ENCODE data around the gene FBXO48.

FBXO48 gene

DNA sequence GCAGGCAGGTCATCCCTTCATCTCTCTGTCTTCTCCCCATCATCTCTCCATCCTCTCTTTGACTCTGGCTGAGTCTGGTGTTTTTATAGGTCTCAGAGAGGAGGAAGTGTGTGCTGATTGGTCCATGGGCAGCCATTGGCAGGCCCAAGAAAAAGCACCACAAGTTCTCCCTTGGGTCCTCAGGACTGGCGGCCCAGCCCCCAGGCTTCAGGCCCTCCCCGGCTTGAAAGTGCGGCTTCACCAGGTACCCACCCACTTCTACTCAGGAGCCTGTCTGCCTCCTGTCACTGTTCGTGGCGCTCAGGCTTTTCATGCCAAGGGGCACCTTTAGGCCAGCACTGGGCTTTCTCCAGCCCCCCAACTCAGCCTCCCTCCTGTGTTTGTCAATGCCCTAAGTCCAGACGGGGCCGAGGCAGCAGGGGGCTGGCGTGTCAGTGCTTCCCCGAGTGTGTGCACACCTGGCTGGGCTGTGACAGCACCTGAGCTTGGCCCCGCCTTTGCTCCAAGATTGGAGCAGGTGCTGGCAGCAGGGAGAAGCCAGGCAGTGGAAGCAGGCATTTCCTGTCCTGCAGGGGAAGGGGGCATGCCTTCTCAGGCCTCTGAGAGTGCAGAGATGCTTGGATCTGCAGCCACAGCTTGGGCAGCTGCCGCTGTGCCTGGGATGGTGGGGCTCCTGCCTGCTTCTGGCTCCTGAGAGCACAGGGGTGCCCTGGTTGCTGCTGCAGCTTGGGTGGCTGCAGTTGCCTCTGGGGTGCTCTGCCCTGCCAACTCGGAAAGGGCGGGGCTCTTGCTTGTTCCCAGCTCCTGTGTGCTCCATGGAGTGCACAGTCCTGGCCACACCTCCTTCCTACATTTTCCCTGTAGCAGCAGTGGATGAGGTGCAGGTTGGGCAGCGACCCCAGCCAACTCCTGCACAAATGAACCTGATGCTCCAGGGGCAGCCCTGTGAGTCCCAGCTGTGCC is 34.1 kb downstream of the FBXO48 start:
- no peak for DNase-seq

DNA sequence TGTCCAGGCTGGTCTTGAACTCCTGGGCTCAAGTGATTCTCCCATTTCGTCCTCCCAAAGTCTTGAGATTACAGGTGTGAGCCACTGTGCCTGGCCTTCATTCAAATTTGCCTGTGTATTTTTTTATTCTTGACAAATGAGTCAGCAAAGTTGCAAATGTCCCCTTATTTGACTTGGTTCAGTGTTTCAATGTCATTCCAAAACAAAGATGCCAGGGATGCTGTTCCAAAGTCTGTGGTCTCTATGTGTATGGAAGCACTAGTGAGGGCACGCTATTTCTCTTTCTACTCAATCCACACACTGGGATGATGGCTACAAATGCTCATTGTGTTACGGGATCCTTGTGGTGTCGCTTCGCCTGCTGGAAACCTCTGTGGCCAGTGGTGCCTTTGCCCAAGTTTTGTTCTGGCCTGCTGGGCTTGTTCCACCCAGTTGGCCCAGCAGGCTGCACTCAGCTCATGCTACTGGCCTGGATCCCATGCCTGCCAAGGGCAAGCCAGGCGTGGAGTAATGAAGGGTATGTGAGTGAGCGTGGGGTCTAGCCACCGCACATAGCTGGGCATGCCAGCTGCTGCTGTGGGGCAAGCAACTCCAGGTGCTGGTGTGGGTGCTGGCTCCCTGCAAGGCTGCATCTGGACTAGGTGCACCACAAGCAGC is 35.6 kb downstream of the FBXO48 start:
- DNase-seq: no peak

DNA sequence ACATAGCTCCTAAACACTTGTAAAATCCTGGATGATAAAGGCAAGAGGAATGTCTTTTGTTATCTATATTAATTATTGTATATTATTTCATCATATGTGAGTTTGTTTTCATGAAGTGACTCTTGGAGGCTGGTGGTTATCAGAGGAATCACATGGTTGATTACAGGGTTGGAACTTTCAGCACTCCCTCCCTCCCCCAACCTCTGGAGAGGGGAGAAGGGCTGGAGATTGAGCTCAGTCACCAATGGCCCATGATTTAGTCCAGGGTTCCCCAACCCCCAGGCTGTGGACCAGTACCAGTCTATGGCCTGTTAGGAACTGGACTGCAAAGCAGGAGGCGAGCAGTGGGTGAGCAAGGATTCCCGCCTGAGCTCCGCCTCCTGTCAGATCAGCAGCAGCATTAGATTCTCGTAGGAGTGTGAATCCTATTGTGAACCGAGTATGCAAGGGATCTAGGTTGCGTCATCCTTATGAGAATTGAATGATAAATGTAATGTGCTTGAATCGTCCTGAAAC is 37.7 kb downstream of the FBXO48 start:
- DNase-seq: no peak

DNA sequence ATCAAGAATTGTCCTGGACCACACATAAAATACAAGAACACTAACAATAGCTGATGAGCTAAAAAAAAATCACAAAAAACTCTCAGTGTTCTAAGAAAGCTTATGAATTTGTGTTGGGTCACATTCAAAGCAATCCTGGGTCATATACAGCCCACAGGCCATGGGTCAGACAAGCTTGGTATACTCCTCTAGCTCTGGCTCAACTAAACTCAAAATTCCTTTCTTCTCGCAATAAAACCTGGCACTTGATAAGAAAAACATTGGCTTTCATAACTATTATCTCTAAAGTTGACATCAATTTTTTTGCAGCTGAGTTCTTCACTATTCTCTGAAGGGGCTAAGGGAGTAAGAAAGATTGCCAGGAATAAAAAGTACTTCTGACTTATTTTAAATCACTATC is 38.3 kb downstream of the FBXO48 start:
- no peak for DNase-seq

DNA sequence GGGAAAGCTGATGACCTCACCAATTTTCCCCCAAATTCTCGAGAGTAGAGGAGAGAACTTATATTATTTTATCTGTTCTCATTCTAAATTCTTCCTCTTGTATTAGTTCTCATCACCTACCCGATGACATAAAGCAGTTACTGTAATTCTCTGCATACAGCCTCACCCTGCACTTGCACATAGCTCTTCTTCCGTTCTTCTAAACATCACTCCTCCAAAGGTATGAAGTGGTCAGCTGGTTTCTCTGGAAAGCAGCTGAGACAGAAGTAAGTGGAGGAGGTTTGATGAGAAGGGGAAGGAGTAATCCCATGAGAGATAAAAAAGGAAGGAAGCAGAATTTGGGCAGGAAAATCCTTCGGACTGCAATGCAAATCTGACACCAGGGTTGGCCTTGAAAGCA is 39.0 kb downstream of the FBXO48 start:
- no peak for DNase-seq

DNA sequence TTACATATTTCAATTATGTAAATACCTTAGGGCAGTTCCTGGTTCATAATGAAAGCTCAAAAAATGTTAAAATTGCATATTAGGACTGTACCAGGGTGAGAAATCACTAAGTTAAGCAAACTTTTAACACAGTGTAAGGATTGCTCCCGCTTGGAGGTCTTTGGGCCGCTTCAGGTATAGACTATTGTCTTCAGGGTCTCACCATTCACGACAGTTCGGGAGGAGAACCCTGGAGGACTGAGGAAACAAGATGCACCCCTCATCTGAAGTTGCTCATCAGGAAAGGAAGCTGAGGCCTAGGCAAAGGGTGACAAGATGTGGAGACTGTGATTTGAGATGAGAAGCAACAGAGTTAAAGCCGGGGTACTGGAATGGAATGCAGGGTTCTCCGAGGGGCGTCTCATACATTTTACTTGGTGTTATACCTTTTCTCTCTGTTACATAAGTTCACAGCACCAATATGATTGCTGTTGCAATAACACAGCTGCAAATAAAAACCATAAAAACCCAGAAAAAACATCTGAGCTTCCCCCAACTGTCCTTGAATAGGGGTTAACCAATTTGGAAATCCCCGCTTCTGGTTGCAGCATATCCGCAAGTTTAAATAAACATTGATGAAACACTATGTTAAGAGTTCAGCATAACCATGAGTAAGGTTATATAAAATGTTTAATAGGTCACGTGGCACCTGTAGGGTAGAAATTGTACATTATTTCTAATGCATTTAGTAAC is 40.1 kb downstream of the FBXO48 start:
- no peak for DNase-seq

DNA sequence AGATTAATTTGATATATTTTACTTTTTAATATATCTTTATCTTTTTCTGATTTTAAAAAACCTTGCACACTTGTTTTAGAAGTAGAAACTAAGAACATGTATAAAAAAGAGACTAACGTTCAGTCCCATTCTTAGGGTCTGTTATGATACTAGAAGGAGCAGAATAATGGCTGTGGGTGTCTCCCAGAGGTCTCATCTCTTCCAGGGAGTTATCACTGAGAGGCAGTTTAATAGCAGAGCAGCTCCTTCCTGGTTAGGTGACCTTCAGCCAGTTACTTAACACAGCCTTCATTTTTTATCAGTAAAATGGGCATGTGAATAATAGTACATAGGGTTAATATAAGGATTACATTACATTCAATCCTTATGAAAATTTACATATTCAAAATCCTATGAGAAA is 40.6 kb downstream of the FBXO48 start:
- DNase-seq: no peak

DNA sequence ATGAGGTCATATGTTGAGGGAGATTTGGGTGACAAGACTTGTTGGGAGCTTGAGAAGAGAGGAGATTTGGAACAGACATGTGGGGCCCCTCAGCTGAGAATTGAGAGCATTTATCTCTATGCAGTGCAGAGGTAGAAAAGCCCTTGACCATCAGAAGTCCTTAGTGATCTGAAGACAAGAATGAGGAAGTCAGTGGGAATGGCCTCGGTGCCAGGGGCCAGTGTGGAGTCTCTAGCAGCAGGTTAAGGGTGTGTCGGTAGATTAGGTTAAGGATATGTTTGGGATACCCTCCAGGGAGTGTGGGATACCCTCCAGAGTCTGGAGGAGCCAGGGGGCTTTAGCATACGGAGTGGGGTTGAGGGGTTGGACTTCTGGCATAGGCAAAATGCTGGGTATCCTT is 41.6 kb downstream of the FBXO48 start:
- DNase-seq: no peak

DNA sequence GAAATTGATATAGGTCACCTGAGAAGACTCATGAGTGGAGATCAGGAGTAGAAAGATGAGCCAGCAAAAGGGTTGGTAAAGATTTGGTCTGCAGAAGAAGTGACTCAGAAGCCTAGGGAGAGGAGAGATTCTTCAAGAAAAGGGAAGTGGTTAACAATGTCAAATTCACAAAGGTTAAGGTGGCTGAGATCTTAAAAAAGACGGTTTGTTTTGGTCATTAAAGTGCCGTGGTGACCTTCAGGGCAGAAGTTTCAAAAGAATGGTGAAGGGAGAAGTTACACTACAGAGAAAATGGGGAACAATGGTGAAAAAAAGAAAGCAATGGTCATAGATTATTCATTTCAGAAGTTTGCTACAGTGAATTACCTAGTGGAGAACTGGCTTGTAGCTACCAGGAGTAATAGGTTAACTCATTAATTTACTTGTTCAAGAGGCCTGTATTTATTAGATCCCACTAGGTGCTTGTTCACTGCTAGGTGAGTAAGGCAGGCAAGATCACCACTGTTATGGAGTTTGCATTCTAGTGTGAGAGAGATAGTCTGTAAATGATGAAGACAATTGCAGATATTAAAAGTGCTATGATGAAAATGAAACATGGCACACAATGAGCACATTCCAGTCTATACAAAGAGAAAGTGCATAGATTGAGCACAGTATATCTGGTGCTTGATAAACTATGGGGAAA is 43.0 kb downstream of the FBXO48 start:
- DNase-seq: no peak

DNA sequence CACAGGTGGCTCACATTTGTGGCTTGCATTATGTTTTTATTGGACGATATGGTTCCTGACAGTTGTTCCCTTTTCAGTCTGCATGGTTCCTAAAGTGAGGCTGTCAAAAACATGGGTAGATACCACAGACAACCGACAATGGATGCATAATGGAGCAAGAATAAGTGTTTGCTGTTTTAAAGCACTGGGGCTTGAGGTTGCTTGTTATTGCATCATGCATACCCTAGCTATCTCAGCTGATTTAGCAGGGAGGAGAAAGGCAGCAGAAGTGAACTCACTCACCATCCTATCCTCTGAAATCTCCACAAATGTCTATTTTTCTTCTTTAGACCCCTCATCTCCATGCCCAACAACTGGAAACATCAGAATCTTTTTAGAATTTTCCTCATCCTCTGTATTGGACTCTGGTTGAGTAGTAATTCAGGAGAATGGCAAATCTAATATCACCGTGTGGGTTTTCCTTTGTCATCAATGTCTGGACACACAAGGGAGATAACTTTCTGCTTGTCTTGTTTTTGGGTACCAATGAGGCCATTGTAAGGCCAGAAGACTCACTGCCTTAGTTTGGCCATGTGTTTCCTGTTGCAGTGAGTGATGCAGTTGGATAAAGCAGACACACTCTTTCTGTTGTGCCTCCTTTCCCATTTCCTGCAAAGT is 46.7 kb downstream of the FBXO48 start:
- no peak for DNase-seq

DNA sequence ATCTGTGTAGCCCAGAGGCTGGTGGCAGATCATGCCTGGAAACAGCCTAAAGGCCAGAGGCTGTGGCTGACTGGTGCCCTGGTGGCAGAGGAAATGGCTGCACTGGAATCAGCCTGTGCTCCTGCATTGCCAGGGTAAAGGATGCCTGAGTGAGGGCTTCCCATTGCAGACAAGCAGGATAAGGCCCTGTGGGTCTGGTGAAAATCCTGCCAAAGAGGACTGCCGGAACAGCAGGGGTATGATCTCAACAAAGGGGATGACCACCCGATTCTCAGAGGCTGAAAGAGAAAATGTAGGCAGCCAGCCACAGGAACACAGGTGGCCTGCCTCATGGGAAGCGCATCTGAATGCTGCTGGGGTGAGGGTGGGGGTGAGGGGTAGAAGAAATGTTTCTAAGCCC is 48.2 kb downstream of the FBXO48 start:
- no peak for DNase-seq

DNA sequence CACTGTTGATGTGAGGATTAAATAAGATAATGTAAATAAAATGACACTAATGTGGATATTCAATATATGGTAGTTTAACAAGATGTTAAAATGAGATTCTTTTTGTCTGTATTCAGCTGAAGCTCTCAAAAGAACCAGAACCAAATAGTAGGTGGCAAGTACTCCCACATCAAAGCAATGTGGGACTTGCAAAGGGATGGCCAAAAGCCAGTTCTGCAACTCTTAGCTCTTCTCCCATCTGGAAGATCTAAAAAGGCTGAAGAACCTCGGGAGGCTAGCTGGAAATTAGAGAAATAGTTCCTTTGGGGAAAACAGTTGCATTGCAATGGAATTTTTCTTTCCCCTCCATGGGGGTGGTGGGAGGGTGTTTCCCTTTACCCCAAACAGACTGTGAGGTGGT is 48.7 kb downstream of the FBXO48 start:
- DNase-seq: no peak

DNA sequence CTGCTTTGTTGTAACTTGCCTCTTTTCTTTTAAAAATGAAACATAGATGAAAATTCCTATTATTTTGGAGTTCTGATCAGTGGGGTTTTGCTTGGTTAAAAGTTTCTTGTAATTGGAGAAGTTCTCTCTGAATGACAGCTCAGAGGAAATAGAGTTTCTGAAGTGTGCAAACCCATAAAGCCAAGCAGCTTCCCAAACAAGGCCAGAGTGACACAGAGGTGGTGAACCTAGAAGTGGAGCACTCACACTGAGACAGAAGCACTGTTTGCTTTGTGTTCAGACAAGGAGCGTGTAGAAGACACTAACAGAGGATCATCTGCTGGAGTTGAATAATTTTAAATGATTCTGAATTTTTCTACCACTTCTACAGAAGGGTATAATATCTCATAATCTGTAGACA is 49.2 kb downstream of the FBXO48 start:
- DNase-seq: no peak

DNA sequence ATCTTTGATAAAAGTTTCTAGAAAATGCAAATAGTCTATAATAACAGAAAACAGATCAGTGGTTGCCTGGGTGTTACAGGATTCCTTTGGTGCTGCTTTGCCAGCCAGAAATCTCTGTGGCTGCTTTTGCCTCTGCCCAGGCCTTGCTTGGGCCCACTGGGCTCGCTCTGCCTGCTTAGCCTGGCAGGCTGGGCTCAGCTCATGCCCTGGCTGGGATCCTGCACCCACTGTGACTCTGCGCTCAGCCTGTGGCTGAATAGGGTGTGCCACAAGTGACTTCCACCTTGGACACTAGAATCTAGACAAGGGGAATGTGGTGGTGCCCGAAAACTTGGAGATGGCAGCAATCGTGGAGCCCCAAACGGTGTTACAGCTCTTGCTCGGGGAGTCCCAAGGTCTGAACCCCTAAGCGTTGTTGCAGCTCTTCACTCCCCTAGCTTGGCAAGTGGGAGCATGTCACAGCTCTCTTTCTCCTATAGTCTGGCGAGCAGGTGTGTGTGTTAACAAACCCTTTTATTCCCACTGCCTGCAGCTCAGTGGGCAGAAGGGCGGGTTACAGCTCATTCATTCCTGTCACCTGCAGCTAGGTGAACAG is 50.9 kb downstream of the FBXO48 start:
- DNase-seq: no peak

DNA sequence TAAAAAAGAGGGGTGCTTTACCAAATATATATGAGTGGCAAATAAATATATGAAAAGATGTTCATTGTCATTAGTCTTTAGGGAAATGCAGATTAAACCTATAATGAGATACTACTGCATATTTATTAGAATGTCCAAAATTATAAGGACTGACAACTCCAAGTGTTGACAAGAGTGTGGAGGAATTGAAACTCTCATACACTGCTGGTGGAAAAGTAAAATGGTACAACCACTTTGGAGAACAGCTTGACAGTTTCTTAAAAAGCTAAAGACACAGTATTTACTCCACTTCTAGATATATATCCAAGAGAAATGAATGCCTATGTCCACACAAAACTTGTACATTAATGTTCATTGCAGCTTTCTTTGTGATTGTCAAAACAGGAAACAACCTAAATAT is 51.6 kb downstream of the FBXO48 start:
- DNase-seq: no peak

DNA sequence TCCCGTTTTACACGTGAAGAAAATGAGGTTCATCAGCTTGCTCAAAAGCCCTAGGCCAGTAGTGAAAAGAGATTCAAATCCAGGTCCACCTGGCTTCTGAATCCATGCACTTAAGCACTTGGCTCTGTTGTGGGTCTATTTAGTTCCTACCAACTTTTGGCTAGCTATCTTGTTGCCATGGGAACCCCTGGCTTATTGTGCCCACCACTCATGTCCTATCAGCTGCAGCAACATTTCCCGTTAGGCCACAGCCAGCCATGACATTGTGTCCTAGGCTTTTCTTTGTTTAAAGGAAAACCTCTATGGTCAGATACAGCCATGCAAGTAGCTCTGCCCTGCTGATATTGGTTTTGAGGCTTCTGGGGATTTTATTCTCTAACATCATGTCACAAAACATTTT is 52.2 kb downstream of the FBXO48 start:
- DNase-seq: no peak

DNA sequence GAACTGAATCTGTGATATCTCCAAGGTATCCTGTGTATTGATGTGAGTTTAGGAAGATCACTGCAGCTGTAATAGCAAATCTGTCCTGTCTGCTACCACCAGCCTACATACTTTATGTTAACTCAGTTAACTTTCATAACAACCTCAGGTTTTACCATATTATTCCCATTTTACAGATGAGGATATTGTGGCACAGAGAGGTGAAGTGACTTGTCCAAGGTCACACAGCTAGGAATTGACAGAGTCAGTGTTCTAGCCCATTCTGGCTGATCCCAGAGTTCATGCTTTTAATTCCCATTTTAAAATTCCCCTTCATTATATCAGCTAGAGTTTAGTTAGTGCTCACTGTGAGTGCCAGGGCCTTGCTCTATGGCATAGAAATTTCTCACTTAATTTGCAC is 52.6 kb downstream of the FBXO48 start:
- no peak for DNase-seq

DNA sequence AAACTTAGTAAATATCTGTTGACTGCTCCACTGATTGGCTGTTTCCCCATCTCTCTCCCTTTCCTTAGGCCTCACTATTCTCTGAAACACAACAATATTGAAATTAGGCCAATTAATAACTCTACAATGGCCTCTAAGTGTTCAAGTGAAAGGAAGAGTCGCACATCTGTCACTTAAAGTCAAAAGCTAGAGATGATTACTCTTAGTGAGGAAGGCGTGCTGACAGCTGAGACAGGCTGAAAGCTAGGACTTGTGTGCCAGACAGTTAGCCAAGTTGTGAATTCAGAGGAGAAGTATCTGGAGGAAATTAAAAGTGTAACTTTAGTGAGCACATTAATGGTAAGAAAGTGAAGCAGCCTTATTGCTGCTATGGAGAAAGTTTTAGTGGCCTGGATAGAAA is 53.6 kb downstream of the FBXO48 start:
- DNase-seq: no peak

DNA sequence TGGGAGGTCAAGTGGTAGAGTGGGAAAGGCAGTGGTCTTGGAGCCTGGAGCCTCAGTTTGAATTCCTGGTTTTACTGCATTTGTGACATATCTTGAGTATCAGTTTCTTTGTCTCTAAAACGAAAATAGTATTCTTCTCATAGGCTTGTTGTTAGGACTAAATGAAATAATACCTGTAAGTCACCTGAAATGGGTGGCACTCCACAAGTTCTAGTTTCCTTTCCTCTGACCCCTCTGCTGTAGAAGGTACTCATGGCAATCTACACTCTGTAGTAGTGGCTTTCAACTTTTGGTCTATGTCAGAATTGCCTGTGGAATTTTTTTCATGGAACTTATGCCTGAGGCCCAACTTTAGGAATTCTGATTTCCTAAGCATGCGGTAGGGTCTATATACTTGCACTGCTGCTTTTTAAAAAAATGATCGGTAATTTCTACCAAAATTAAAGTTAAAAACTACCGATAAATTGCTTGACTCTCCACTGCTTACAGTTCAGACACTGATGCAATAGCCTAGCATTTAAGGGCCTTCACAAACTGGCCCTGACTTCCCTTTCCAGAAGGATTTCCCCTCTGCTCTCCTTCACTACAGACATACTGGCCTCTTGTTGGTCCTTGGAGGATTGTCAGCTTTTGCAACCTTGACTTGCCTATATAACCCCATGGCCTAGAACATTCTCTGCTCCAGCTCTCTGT is 54.8 kb downstream of the FBXO48 start:
- DNase-seq: no peak

DNA sequence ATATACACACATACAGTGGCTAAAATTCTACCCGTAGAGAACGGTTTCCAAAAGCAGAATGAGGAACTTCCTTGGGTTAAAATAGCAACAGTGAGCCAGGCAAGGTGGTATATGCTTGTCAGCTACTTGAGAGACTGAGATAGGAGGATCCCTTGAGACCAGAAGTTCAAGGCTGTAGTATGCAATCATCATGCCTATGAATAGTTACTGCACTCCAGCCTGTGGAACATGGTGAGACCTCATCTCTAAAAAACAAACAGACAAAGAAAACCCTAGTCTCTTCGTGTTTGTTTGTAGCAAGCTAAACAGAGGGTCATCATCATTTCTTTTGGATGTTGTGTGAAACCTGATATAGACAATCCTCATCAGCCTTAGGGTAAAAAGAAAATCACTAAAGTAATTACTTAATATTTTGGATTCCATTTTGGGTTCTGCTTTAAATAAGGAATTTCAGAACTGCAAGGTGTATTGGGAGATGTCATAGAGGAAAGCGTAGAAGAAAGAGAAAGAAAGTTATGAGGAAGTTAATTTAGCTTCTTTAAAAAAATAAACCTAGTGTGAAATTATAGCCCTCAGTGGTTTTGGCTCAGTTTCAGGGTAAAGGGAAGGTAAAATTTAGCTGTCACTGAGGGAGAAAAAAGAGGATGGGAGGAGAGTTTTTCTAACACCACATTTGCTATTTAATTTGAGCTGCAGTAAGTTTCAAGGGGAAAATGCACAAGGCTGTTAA is 55.5 kb downstream of the FBXO48 start:
- DNase-seq: no peak

All from NCI-H82 (cell line).